HG03139 (cell line): ENCODE results near the gene SERPINA3.

Source experiments
- ATAC-seq: cut with Tn5 transposase; IDR thresholded peaks from one replicate; pipeline ENCODE4 v1.9.1; 2021; ENCODE audit not compliant: unreplicated experiment

SERPINA3 gene

GRCh38 chr14:94650806-94651805 lies 38.9 kb downstream of the SERPINA3 start:
- no peak for ATAC-seq

DNA sequence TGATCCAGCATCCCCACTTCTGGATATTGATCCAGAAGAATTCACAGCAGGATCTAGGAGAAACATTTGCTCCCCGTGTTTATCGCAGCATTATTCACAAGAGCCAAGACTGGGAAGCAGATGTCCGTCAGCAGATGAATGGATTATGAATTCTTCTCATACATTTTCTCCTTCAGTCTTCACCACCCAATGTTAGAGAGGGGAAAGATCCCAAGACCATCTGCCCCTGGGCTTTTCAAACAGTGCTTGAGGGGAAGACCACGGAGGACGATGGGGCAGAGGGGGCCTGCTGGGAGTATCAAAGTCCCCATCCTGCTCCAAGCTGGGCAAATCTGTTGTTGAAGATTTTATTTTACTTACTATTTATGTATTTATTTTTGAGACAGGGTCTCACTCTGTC lies 41.1 kb downstream of the SERPINA3 start:
- no peak for ATAC-seq

GRCh38 chr14:94654071-94654861 lies 42.1 kb downstream of the SERPINA3 start:
- no peak for ATAC-seq

- no peak for ATAC-seq
These were observed 43.0 kb downstream of the SERPINA3 start for GRCh38 chr14:94655169-94655710.

DNA sequence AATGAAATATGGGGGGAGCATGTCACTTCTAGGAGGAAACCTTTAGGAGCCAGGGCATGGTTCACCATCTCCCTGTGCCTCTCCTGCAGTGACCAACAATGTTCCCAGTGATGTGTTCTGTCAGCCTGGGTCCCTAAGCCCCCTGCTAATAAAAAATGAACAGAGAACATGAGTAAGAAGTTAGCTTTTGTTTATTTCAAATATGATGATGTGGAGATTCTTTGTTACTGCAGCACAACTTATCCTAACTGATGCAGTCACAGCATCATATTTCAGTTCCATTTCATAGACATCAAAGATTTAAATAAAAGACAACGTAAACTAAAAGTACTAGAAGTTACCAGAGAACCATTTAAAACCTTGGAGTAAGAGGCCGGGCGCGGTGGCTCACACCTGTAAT lies 43.9 kb downstream of the SERPINA3 start:
- ATAC-seq, result no peak

- no peak for ATAC-seq
These were observed 47.1 kb downstream of the SERPINA3 start for GRCh38 chr14:94659256-94659655.

GRCh38 chr14:94659901-94660300 lies 47.7 kb downstream of the SERPINA3 start:
- no peak for ATAC-seq

DNA sequence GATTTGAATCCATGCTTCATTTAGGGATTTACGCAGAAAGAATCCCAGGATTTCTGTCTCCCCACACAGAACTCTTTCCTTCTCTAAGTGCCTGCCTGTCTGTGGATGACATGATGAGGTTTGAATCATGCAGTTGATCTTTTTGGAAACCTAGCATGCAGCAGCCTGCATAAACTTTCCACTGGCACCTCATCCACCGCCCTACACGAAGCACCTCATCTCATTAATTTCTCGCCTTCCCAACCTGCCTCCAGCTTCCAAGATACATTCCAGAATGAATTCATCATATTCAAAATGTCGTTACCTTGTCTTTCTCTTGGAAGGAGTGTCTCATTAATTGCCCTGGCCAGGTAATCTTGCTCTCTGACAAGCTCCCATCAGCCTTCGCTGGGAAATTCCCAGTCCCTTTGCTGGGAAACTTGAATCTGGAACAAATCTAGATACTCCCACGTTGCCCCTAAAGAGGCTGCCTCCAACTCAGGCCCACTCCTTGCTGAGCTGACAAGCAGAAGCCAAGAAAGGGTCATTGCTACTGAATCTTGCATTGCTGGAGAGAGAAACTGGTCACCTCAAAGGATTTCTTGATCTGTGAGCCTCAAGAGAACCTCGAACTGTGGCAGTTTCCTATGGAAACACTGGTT lies 48.2 kb downstream of the SERPINA3 start:
- no peak for ATAC-seq

DNA sequence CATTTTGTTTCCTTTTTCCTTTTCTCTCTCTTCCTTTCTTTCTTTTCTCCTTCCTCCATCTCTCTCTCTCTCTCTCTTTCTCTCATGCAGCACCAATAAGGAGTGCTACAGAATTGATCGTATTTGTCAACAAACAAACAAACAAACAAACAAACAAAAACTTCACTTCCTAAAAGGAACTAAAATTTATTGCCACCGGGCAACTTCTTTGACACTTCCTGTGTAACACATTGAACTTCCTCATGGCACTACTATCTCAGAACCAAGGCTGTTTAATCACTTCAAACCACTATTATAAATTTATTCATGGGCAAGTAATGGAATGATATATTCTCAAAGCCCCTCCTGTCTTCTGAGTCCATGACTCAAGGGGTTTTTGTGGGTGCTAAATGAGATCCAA lies 51.3 kb downstream of the SERPINA3 start:
- no peak for ATAC-seq

DNA sequence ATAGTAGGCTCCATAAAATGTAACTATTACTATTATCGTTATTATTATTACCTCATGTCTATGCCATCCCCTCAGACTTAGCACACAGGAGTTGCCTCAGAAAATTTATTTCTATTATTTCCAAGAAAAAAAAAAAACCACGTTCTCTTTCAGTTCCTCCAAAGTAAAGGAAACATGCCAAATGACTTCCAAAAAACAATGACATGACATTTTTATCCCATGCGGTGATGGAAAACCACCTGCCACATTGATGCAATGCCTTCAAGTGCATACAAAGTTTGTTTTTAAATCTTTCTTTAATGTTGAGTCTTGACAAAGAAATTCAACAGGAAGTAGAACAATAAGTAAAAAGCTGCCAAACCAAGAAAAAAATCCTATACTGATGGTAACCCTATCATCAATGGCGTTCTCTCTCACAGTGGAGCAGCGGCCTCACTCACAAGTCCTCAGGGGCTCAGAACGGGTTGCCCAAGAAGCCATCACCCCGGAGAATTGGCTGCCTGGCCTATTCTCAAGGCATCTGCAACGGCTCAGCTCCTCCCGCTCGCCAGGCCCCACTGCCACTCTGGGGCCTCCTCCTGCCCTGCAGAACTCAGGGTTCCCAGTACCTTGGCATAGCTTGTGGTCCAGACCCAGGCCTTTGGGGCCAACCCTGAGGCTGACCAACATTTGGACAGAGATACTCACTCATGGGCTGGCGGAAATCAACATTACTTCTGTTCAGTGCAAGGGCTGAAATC lies 51.9 kb downstream of the SERPINA3 start:
- no peak for ATAC-seq

DNA sequence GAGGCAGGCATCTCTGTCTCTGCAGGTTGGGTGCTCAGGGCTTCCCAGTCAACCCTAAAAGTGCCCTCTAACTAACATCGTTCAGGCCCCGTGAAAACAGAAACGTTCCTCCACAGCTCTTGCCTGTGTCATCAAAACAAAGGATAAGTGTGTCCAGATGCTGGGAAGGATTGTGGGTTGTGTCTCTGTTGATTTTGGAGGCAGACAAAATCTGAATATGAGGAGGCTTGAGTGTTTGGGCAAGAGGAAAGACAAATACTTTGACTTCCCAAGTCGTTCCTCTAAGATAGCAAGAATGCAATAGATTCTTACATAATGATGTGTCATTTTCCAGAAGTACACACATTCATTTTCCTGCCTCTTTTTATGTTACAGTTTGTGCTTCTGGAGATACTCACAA lies 52.9 kb downstream of the SERPINA3 start:
- ATAC-seq, result no peak

DNA sequence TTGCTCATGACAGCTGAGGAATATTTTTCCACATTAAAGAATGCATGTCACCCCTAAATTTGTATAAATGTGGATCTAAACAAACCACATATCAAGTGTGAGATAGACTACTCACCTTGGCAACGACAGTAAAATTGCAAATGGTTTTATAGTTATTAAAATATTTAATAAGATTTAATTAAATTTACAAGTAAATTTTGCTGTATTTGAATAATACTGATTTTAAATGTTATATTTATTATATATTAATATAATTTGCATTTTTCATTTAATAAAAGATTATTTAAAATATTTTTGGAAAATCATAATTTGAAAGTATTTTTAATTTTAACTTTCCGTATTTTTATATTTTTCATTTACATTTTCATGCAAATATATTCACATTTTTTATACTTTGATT lies 53.4 kb downstream of the SERPINA3 start:
- no peak for ATAC-seq

GRCh38 chr14:94670692-94671285 lies 58.6 kb downstream of the SERPINA3 start:
- ATAC-seq, result no peak

DNA sequence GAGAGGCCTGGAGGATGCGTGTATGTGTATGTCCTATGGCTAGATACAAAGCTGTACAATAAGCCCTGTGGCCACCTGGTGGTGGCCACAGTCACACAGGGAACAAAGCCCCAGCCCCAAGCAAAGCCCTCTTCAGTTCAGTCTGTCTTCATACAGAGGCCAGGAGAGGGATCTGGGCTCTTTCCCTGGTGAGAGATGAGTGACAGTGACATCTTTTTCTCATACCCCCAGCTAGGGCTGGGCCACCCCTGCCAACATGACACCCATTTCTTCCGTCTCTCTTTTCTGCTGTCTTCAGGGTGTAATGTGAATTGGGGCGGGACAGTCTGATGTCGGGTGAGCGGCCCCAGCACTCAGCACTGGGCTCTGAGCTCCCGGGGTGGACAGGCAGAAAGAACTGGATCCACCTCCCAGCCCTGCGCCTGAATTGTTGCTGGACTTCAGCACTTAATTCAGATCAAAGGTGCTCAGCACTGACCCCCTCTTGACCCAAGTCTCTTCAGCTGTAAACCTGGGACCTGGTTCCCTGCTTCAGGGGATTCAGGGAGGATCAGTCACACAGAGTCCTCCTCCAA lies 59.8 kb downstream of the SERPINA3 start:
- ATAC-seq, result no peak

- no peak for ATAC-seq
These were observed 60.9 kb downstream of the SERPINA3 start for GRCh38 chr14:94673071-94673470.
